H9 (cell line): ENCODE results near the gene MYMK. TPM values are rescaled to one million over a fixed set of nuclear protein-coding genes. Genes with fewer than 3 reads are reported as not detected.

Experiments used
- DNase-seq: peaks from one replicate; pipeline ENCODE4 v3.0.0-alpha.2; 2017
- H2AFZ ChIP-seq: one replicate; pipeline ENCODE4 v1.6.1; 2013; ENCODE audit warnings: mild to moderate bottlenecking, low read length, control low read depth, moderate library complexity
- H2AK5ac ChIP-seq: 2 replicates; pipeline ENCODE4 v1.6.1; 2013; ENCODE audit warnings: low read length, control low read depth, mixed read lengths; ENCODE audit not compliant: insufficient read length
- H2BK120ac ChIP-seq: one replicate; pipeline ENCODE4 v1.6.1; 2013; ENCODE audit warnings: low read depth, mild to moderate bottlenecking, low read length, control low read depth, inconsistent platforms; ENCODE audit not compliant: poor library complexity, severe bottlenecking
- H2BK12ac ChIP-seq: 2 replicates; pipeline ENCODE4 v1.6.1; 2013; ENCODE audit warnings: low read length, control low read depth, mixed read lengths, low read depth; ENCODE audit not compliant: insufficient read length
- H2BK15ac ChIP-seq: 2 replicates; pipeline ENCODE4 v1.6.1; 2013; ENCODE audit warnings: low read depth, low read length, control low read depth
- H2BK20ac ChIP-seq: one replicate; pipeline ENCODE4 v1.6.1; 2013; ENCODE audit warnings: low read depth, mild to moderate bottlenecking, low read length, control low read depth, inconsistent platforms; ENCODE audit not compliant: poor library complexity, severe bottlenecking
- H2BK5ac ChIP-seq: 2 replicates; pipeline ENCODE4 v1.6.1; 2013; ENCODE audit warnings: low read length, control low read depth, mixed read lengths; ENCODE audit not compliant: insufficient read length
- H3K14ac ChIP-seq: 2 replicates; pipeline ENCODE4 v1.6.1; 2013; ENCODE audit warnings: low read length, control low read depth; ENCODE audit not compliant: insufficient read depth
- H3K18ac ChIP-seq: 2 replicates; pipeline ENCODE4 v1.6.1; 2013; ENCODE audit warnings: low read depth, mild to moderate bottlenecking, mixed read lengths, low read length, control low read depth; ENCODE audit not compliant: insufficient read length
- H3K23ac ChIP-seq: 2 replicates; pipeline ENCODE4 v1.6.1; 2013; ENCODE audit warnings: low read length, control low read depth, mixed read lengths, low read depth; ENCODE audit not compliant: insufficient read length
- H3K23me2 ChIP-seq: 2 replicates; pipeline ENCODE4 v1.6.1; 2013; ENCODE audit warnings: low read depth, mild to moderate bottlenecking, mixed read lengths, low read length, control low read depth; ENCODE audit not compliant: insufficient read length, poor library complexity, severe bottlenecking
- H3K27ac ChIP-seq: 2 replicates; pipeline ENCODE4 v1.5.1; 2013; ENCODE audit warnings: low read length, control low read depth, mixed read lengths, low read depth; ENCODE audit not compliant: insufficient read length
- H3K27me3 ChIP-seq: 2 replicates; pipeline ENCODE4 v1.6.1; 2013; ENCODE audit warnings: low read length, control low read depth, inconsistent platforms; ENCODE audit not compliant: insufficient read depth
- H3K4ac ChIP-seq: 2 replicates; pipeline ENCODE4 v1.6.1; 2013; ENCODE audit warnings: low read depth, mild to moderate bottlenecking, control low read depth, inconsistent platforms, low read length, moderate library complexity
- H3K4me1 ChIP-seq: 2 replicates; pipeline ENCODE4 v1.6.1; 2013; ENCODE audit warnings: low read length, control low read depth, inconsistent platforms; ENCODE audit not compliant: insufficient read depth
- H3K4me2 ChIP-seq: 2 replicates; pipeline ENCODE4 v1.6.1; 2013; ENCODE audit warnings: low read length, control low read depth, mixed read lengths; ENCODE audit not compliant: insufficient read length, insufficient read depth
- H3K56ac ChIP-seq: 2 replicates; pipeline ENCODE4 v1.6.1; 2013; ENCODE audit warnings: low read depth, mild to moderate bottlenecking, mixed read lengths, low read length, control low read depth; ENCODE audit not compliant: insufficient read length
- H3K79me1 ChIP-seq: 2 replicates; pipeline ENCODE4 v1.6.1; 2013; ENCODE audit warnings: low read depth, mild to moderate bottlenecking, moderate library complexity, low read length, control low read depth, inconsistent platforms; ENCODE audit not compliant: insufficient read depth, poor library complexity, severe bottlenecking
- H3K79me2 ChIP-seq: 2 replicates; pipeline ENCODE4 v1.6.1; 2013; ENCODE audit warnings: low read length, control low read depth, inconsistent platforms; ENCODE audit not compliant: insufficient read depth
- H3K9ac ChIP-seq: 2 replicates; pipeline ENCODE4 v1.6.1; 2013; ENCODE audit warnings: low read length, control low read depth, mixed read lengths; ENCODE audit not compliant: insufficient read length; ENCODE audit errors: extremely low read depth
- H3K9me3 ChIP-seq: one replicate; pipeline ENCODE4 v1.6.1; 2013; ENCODE audit warnings: low read depth, low read length, inconsistent platforms; ENCODE audit not compliant: control insufficient read depth
- H3T11ph ChIP-seq: one replicate; pipeline ENCODE4 v1.6.1; 2013; ENCODE audit warnings: mild to moderate bottlenecking, low read length, control low read depth, inconsistent platforms
- H4K20me1 ChIP-seq: one replicate; pipeline ENCODE4 v1.6.1; 2013; ENCODE audit not compliant: control insufficient read depth, insufficient read length, insufficient read depth
- H4K5ac ChIP-seq: 2 replicates; pipeline ENCODE4 v1.6.1; 2013; ENCODE audit warnings: low read depth, mild to moderate bottlenecking, mixed read lengths, low read length, control low read depth; ENCODE audit not compliant: insufficient read length
- H4K8ac ChIP-seq: replicated peaks from 2 replicates; pipeline ENCODE4 v1.6.1; 2013; ENCODE audit warnings: low read length, control low read depth, mixed read lengths, low read depth; ENCODE audit not compliant: insufficient read length
- H4K91ac ChIP-seq: 2 replicates; pipeline ENCODE4 v1.6.1; 2013; ENCODE audit warnings: low read depth, mild to moderate bottlenecking, moderate library complexity, mixed read lengths, low read length, control low read depth; ENCODE audit not compliant: insufficient read length
- H3K27ac Mint-ChIP-seq, 3 experiments: 2 replicates in 2 of 3; 3 replicates in 1 of 3; pipeline ENCODE4 v1.8.0; 2020 to 2021; ENCODE audit warnings: mixed read lengths in 3 of 3, mild to moderate bottlenecking in 1 of 3, moderate library complexity in 1 of 3
- H3K27me3 Mint-ChIP-seq: 2 replicates; pipeline ENCODE4 v1.8.0; 2021; ENCODE audit warnings: low read depth, mild to moderate bottlenecking, moderate library complexity, mixed read lengths
- H3K36me3 Mint-ChIP-seq, 3 experiments: 2 replicates in 2 of 3; 3 replicates in 1 of 3; pipeline ENCODE4 v1.8.0; 2020 to 2021; ENCODE audit warnings: low read depth in 3 of 3, mixed read lengths in 3 of 3; ENCODE audit not compliant: insufficient read depth in 1 of 3
- H3K4me1 Mint-ChIP-seq, 2 experiments: 2 replicates each; pipeline ENCODE4 v1.8.0; 2020; ENCODE audit warnings: mixed read lengths in 2 of 2
- H3K4me3 Mint-ChIP-seq, 2 experiments: 2 replicates in 1 of 2; 3 replicates in 1 of 2; pipeline ENCODE4 v1.8.0; 2020 to 2021; ENCODE audit warnings: mild to moderate bottlenecking in 2 of 2, mixed read lengths in 2 of 2, moderate library complexity in 1 of 2
- H3K9me3 Mint-ChIP-seq, 2 experiments: 2 replicates in 1 of 2; 3 replicates in 1 of 2; pipeline ENCODE4 v1.8.0; 2020; ENCODE audit warnings: mild to moderate bottlenecking in 2 of 2, mixed read lengths in 2 of 2, moderate library complexity in 1 of 2
- WGBS: extraction: QIAGEN DNeasy Blood & Tissue Kit; methylation state at CpG from one replicate; pipeline ENCODE4 v1.1.7; 2013; ENCODE audit warnings: missing lambda C conversion rate, low lambda C conversion rate, mixed read lengths; ENCODE audit not compliant: insufficient read length; ENCODE audit errors: extremely low coverage; 5-methylcytosine and 5-hydroxymethylcytosine counted together
- total RNA-seq: library from RNA; stranded (reverse); gene quantifications from 2 replicates; pipeline ENCODE4 v1.2.1, GENCODE V29; 2021
- TF ChIP-seq, protein P1 (sequence below): fragments of 200-600 bp; sonication (generic); conservative IDR thresholded peaks from 3 replicates; pipeline ENCODE4 v1.8.0; 2021; ENCODE audit warnings: antibody characterized with exemption, mild to moderate bottlenecking

Gene MYMK
- total RNA-seq, 1 experiment from 2014 or later: not detected

DNA sequence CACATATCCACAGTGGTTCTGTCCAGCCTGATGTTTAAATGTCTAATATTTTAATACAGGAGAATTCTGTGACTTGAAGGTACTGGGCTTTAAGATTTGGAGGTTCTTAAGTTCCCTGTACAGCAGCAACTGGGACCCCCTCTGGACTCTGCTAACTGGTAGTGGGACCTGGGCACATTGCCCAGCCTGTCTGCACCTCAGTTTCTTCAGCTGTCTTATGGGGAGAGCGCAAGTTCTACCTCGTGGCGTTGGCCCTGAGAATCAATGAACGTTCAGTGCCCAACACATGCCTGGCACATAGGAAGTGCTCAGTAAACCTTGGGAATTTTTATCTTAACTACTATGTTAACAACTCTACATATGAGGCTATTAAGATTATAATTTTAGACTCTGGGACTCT is 47.3 kb downstream of the MYMK start:
- Histone ChIP-seq H2AFZ (no peak overlapping the region), H3K4ac (no peak overlapping the region), H3K9me3 (no peaks in the 10 kb centered on the region), H3T11ph (no peak overlapping the region), H3K23ac (no peak overlapping the region), H2BK20ac (no peak overlapping the region), H4K20me1 (no peaks in the 10 kb centered on the region), H3K4me1 (0 out of 2 replicates have a peak, but pooled peaks cover 2% of the 10 kb centered on the region), H3K4me2 (peak overlapping the region; percentile 69), H3K14ac (no peak overlapping the region), H3K79me1 (no peaks in the 10 kb centered on the region), H3K23me2 (peaks cover 13% of the 10 kb centered on the region), H2BK120ac (no peak overlapping the region), H3K56ac (no peak overlapping the region), H4K91ac (no peak overlapping the region), H3K27me3 (no peaks in the 10 kb centered on the region), H2AK5ac (no peak overlapping the region), H3K79me2 (no peaks in the 10 kb centered on the region; the same call in 1 of the 2 replicates), H3K18ac (no peak overlapping the region), H3K9ac (peak overlapping the region; percentile 30), H3K27ac (no peak overlapping the region), H2BK5ac (no peak overlapping the region), H2BK15ac (no peak overlapping the region), H4K5ac (no peak overlapping the region), H2BK12ac (no peak overlapping the region), H4K8ac (no peak overlapping the region)
- Mint-ChIP-seq H3K27me3 (peaks cover 13% of the 10 kb centered on the region), H3K9me3 (no peaks in the 10 kb centered on the region), H3K27ac (no peak overlapping the region), H3K4me1 (peaks cover 4 to 11% of the 10 kb centered on the region in 2 experiments), H3K36me3 (peaks cover 8 to 16% (median 9%) of the 10 kb centered on the region in 3 experiments; a peak in 5 of 7 replicates), H3K4me3 (peak overlapping the region; percentile 75 to 86)
- TF ChIP-seq, protein P1, sequence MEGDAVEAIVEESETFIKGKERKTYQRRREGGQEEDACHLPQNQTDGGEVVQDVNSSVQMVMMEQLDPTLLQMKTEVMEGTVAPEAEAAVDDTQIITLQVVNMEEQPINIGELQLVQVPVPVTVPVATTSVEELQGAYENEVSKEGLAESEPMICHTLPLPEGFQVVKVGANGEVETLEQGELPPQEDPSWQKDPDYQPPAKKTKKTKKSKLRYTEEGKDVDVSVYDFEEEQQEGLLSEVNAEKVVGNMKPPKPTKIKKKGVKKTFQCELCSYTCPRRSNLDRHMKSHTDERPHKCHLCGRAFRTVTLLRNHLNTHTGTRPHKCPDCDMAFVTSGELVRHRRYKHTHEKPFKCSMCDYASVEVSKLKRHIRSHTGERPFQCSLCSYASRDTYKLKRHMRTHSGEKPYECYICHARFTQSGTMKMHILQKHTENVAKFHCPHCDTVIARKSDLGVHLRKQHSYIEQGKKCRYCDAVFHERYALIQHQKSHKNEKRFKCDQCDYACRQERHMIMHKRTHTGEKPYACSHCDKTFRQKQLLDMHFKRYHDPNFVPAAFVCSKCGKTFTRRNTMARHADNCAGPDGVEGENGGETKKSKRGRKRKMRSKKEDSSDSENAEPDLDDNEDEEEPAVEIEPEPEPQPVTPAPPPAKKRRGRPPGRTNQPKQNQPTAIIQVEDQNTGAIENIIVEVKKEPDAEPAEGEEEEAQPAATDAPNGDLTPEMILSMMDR: no peak
- no CpG with 5 or more reads among the region's 4 CpGs for WGBS
- DNase-seq: no peak
